HG02870 (cell line): ENCODE data around the gene CLASP2.

Source experiments
- ATAC-seq: cut with Tn5 transposase; IDR thresholded peaks from one replicate; pipeline ENCODE4 v1.9.1; 2021; ENCODE audit warnings: mild to moderate bottlenecking, moderate library complexity; ENCODE audit not compliant: unreplicated experiment

The CLASP2 gene

GRCh38 chr3:33557279-33557678 is 160.8 kb downstream of the CLASP2 start:
- ATAC-seq, result no peak

DNA sequence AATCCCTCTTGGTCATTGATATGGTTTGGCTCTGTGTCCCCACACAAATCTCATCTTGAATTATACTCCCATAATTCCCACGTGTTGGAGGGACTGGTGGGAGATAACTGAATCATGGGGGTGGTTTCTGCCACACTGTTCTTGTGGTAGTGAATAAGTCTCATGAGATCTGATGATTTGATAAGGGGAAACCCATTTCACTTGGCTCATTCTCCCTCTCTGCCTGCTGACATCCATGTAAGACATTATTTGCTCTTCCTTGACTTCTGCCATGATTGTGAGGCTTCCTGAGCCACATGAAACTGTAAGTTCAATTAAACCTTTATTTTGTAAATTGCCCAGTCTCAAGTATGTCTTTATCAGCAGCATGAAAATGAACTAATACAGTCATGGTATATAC is 171.0 kb downstream of the CLASP2 start:
- ATAC-seq, result no peak

DNA sequence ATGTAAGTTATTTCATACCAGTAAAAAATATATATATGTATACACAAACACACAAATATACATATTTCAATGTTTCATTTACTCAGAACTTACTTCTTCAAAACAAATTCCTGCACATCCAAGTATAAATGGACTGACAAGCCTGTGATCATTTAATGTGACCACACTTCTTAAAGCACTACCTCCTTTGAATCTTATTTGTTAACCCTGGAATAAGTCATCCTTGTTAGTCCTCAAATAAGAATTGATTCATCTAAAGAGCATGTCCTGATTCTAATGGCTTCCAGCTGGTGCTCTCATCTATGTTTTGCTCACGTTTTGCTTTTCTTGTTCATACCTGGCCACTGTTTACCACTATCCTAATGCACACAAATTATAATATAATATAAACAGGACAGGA is 173.9 kb downstream of the CLASP2 start:
- no peak for ATAC-seq

DNA sequence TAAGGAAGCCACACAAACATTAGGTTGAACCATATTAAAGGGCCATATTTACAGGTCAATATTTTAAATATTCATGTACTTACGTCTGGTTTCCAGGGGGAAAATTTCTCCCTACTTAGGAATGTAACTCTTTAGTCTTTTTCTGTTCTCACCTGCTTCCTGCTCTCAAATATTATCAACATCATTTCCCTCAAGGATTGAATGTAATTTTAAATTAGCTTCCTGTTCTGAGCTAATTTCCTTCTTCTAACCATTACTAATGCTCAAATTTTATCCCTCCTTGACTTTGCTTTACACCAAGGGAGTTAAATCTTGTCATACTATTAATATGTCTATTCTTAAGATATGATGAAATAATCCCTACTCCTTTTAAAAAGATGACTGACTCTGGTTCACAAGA is 174.5 kb downstream of the CLASP2 start:
- ATAC-seq, result no peak

- ATAC-seq, result no peak
Measured at GRCh38 chr3:33541918-33542317, 176.1 kb downstream of the CLASP2 start.

DNA sequence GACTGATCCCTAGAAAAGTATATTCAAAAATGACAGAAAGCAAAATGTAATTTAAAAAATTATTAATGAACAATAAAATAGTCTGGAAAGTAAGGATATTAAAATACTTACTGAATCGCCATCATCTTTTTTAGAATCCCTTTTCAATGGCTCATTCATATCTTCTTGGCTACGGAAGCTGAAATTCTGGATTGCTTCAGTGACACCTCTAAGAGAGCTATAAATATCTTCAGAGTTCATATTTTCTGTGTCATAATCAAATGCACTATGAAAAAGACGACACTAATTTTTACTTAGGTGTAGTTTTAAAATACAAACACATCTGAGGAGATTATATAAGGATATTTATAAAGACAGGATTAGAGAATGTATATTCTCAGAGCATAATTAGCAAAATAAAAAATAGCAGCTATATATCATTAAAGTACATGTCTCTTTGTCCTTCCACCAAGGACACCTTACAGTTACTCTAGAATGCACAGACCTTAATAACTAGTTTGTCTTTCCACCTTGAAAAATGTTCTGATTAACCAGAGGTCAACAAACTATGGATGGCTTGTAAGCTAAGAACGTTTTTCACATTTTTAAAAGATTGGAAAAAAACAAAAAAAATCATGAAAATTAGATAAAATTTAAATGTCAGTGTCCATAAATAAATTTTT is 179.2 kb downstream of the CLASP2 start:
- no peak for ATAC-seq

GRCh38 chr3:33537133-33537532 is 180.9 kb downstream of the CLASP2 start:
- ATAC-seq, result no peak

GRCh38 chr3:33526787-33527186 is 191.3 kb downstream of the CLASP2 start:
- ATAC-seq, result no peak

- no peak for ATAC-seq
Measured at GRCh38 chr3:33525232-33525631, 192.8 kb downstream of the CLASP2 start.

GRCh38 chr3:33523093-33523667 is 194.9 kb downstream of the CLASP2 start:
- no peak for ATAC-seq

- no peak for ATAC-seq
Measured at GRCh38 chr3:33521736-33522135, 196.3 kb downstream of the CLASP2 start.

- no peak for ATAC-seq
Measured at GRCh38 chr3:33513262-33513863, 204.7 kb downstream of the CLASP2 start.

GRCh38 chr3:33505027-33505426 is 213.0 kb downstream of the CLASP2 start:
- ATAC-seq, result no peak

DNA sequence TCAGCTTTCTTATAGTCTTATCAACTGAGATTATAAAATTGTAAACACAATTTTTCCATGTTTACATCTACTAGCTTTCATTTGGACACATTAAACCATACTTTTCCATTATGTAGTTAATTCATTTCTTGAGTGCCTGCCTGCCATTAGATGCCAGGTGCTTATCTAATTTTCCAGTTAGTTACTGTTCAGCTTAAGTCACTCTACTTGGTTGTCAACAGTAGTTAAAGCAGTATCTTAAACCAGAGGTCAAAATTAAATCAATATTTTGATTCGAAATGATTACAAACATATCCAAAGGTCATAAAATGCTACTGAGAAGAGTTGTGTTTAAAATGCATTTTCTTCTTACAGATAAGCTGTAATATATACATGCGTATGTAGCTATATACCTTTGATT is 221.6 kb downstream of the CLASP2 start:
- no peak for ATAC-seq

DNA sequence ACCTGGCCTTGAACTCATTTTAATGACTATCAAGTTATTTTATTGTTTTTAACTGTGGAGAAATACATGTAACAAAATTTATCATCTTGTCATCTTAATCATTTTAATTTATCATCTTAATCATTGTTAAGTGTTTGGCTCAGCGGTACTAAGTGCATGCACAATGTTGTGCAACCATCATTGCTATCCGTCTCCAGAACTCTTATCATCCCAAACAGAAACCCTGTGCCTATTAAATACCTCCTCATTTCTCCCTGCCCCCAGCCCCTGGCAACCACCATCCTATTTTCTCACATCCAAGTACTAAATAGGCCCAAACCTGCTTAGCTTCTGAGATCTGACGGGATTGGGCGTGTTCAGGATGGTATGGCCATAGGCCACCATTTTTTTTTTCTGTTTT is 226.3 kb downstream of the CLASP2 start:
- no peak for ATAC-seq

- ATAC-seq, result no peak
Measured at GRCh38 chr3:33490641-33491241, 227.3 kb downstream of the CLASP2 start.

GRCh38 chr3:33488683-33489082 is 229.4 kb downstream of the CLASP2 start:
- no peak for ATAC-seq

GRCh38 chr3:33488246-33488645 is 229.8 kb downstream of the CLASP2 start:
- ATAC-seq, result no peak

- no peak for ATAC-seq
Measured at GRCh38 chr3:33482111-33482521, 235.9 kb downstream of the CLASP2 start.

GRCh38 chr3:33474896-33475295 is 243.2 kb downstream of the CLASP2 start:
- no peak for ATAC-seq

- no peak for ATAC-seq
Measured at GRCh38 chr3:33473813-33474212, 244.2 kb downstream of the CLASP2 start.

GRCh38 chr3:33467786-33468185 is 250.3 kb downstream of the CLASP2 start:
- ATAC-seq, result no peak
